ACC112 (cell line): ENCODE results near the gene URM1.

Experiments used
- H2AFZ ChIP-seq: fragments of 200-600 bp; sonication (generic); one replicate; pipeline ENCODE4 v1.6.0; 2017; ENCODE audit warnings: antibody characterized with exemption, low read length; ENCODE audit not compliant: unreplicated experiment
- H3K27ac ChIP-seq: fragments of 200-600 bp; sonication (generic); 2 replicates; pipeline ENCODE4 v1.5.1; 2014; ENCODE audit warnings: low read depth, mild to moderate bottlenecking, antibody characterized with exemption, low read length, moderate library complexity
- H3K27me3 ChIP-seq: fragments of 200-600 bp; sonication (generic); 2 replicates; pipeline ENCODE4 v1.6.1; 2014; ENCODE audit warnings: mild to moderate bottlenecking, antibody characterized with exemption, low read length, moderate library complexity, mixed read lengths; ENCODE audit not compliant: insufficient read depth
- H3K36me3 ChIP-seq: fragments of 200-600 bp; sonication (generic); 2 replicates; pipeline ENCODE4 v1.6.1; 2016; ENCODE audit warnings: mild to moderate bottlenecking, antibody characterized with exemption, low read length, moderate library complexity, mixed read lengths; ENCODE audit not compliant: insufficient read depth
- H3K4me1 ChIP-seq: fragments of 200-600 bp; sonication (generic); one replicate; pipeline ENCODE4 v1.6.1; 2016; ENCODE audit warnings: low read length, mixed read lengths; ENCODE audit not compliant: insufficient read depth, unreplicated experiment, control insufficient read depth
- H3K4me3 ChIP-seq: fragments of 200-600 bp; sonication (generic); 2 replicates; pipeline ENCODE4 v1.5.1; 2014; ENCODE audit warnings: mild to moderate bottlenecking, low read depth, low read length
- H3K79me2 ChIP-seq: fragments of 200-600 bp; sonication (generic); one replicate; pipeline ENCODE4 v1.6.0; 2016; ENCODE audit warnings: low read length; ENCODE audit not compliant: control insufficient read depth, unreplicated experiment, insufficient read depth

URM1 gene

GRCh38 chr9:128371630-128372117, 500 bp downstream of the URM1 start:
- Histone ChIP-seq H3K4me1 (peaks cover 19% of the 10 kb centered on the region), H3K79me2 (peaks cover 42% of the 10 kb centered on the region), H3K4me3 (peak overlapping the region; percentile 95), H3K27ac (peak overlapping the region; percentile 86), H3K27me3 (no peaks in the 10 kb centered on the region), H3K36me3 (no peaks in the 10 kb centered on the region), H2AFZ (peak overlapping the region; percentile 83)

GRCh38 chr9:128372188-128372641, 1.0 kb downstream of the URM1 start:
- peaks cover 47% of the 10 kb centered on the region for H3K79me2 ChIP-seq
- peak overlapping the region; percentile 95 for H3K4me3 ChIP-seq
- H3K27me3 ChIP-seq = no peaks in the 10 kb centered on the region
- peak overlapping the region; percentile 86 for H3K27ac ChIP-seq
- H2AFZ ChIP-seq = no peak overlapping the region
- H3K4me1 ChIP-seq = peaks cover 19% of the 10 kb centered on the region
- H3K36me3 ChIP-seq = no peaks in the 10 kb centered on the region

- Histone ChIP-seq H3K4me3 (peak overlapping the region; percentile 95), H2AFZ (no peak overlapping the region), H3K27ac (peak overlapping the region; percentile 86), H3K79me2 (peaks cover 49% of the 10 kb centered on the region), H3K4me1 (peaks cover 19% of the 10 kb centered on the region), H3K27me3 (no peaks in the 10 kb centered on the region), H3K36me3 (no peaks in the 10 kb centered on the region)
Measured at GRCh38 chr9:128372784-128373183, 1.6 kb downstream of the URM1 start.

GRCh38 chr9:128374221-128374675, 3.1 kb downstream of the URM1 start:
- Histone ChIP-seq H3K4me3 (no peak overlapping the region), H3K27me3 (no peaks in the 10 kb centered on the region), H3K27ac (no peak overlapping the region), H3K79me2 (peaks cover 50% of the 10 kb centered on the region), H3K36me3 (no peaks in the 10 kb centered on the region), H3K4me1 (peaks cover 19% of the 10 kb centered on the region), H2AFZ (no peak overlapping the region)

- H3K4me1 ChIP-seq = peaks cover 13% of the 10 kb centered on the region
Measured at GRCh38 chr9:128375865-128376264, 4.7 kb downstream of the URM1 start.

GRCh38 chr9:128382261-128382660, 11.1 kb downstream of the URM1 start:
- Histone ChIP-seq H3K4me1 (no peaks in the 10 kb centered on the region), H3K27ac (no peak overlapping the region), H3K36me3 (no peaks in the 10 kb centered on the region), H3K27me3 (no peaks in the 10 kb centered on the region), H3K4me3 (no peak overlapping the region), H3K79me2 (peaks cover 3% of the 10 kb centered on the region), H2AFZ (no peak overlapping the region)

More at GRCh38 chr9:128375865-128376264, 4.7 kb downstream of the URM1 start:
- Histone ChIP-seq H3K27ac (no peak overlapping the region), H3K4me3 (no peak overlapping the region), H3K27me3 (no peaks in the 10 kb centered on the region), H2AFZ (no peak overlapping the region), H3K79me2 (peaks cover 50% of the 10 kb centered on the region), H3K36me3 (no peaks in the 10 kb centered on the region)

- no peaks in the 10 kb centered on the region for H3K27me3 ChIP-seq
- H3K27ac ChIP-seq = no peak overlapping the region
- no peaks in the 10 kb centered on the region for H3K79me2 ChIP-seq
- no peaks in the 10 kb centered on the region for H3K4me1 ChIP-seq
- no peak overlapping the region for H3K4me3 ChIP-seq
- no peak overlapping the region for H2AFZ ChIP-seq
- H3K36me3 ChIP-seq = no peaks in the 10 kb centered on the region
Measured at GRCh38 chr9:128383007-128383753, 12.0 kb downstream of the URM1 start.

GRCh38 chr9:128383791-128384190, 12.6 kb downstream of the URM1 start:
- no peaks in the 10 kb centered on the region for H3K4me1 ChIP-seq
- no peak overlapping the region for H2AFZ ChIP-seq
- no peak overlapping the region for H3K27ac ChIP-seq
- H3K36me3 ChIP-seq = no peaks in the 10 kb centered on the region
- no peaks in the 10 kb centered on the region for H3K27me3 ChIP-seq
- H3K4me3 ChIP-seq = no peak overlapping the region
- H3K79me2 ChIP-seq = no peaks in the 10 kb centered on the region

- no peak overlapping the region for H3K4me3 ChIP-seq
- no peaks in the 10 kb centered on the region for H3K36me3 ChIP-seq
- H2AFZ ChIP-seq = no peak overlapping the region
- no peaks in the 10 kb centered on the region for H3K4me1 ChIP-seq
- no peaks in the 10 kb centered on the region for H3K27me3 ChIP-seq
- H3K79me2 ChIP-seq = no peaks in the 10 kb centered on the region
- no peak overlapping the region for H3K27ac ChIP-seq
Measured at GRCh38 chr9:128384801-128385495, 13.8 kb downstream of the URM1 start.

- H3K27ac ChIP-seq = no peak overlapping the region
- no peaks in the 10 kb centered on the region for H3K4me1 ChIP-seq
- no peaks in the 10 kb centered on the region for H3K36me3 ChIP-seq
- no peaks in the 10 kb centered on the region for H3K27me3 ChIP-seq
- no peaks in the 10 kb centered on the region for H3K79me2 ChIP-seq
- no peak overlapping the region for H2AFZ ChIP-seq
- H3K4me3 ChIP-seq = no peak overlapping the region
Measured at GRCh38 chr9:128385496-128386460, 14.6 kb downstream of the URM1 start.
